HG02870 (cell line): ENCODE results near the gene EPS15.
A peak's percentile ranks its signal among the peaks of the same experiment; 100 is the strongest.

Source experiments
- ATAC-seq: cut with Tn5 transposase; IDR thresholded peaks from one replicate; pipeline ENCODE4 v1.9.1; 2021; ENCODE audit warnings: mild to moderate bottlenecking, moderate library complexity; ENCODE audit not compliant: unreplicated experiment

Gene EPS15

DNA sequence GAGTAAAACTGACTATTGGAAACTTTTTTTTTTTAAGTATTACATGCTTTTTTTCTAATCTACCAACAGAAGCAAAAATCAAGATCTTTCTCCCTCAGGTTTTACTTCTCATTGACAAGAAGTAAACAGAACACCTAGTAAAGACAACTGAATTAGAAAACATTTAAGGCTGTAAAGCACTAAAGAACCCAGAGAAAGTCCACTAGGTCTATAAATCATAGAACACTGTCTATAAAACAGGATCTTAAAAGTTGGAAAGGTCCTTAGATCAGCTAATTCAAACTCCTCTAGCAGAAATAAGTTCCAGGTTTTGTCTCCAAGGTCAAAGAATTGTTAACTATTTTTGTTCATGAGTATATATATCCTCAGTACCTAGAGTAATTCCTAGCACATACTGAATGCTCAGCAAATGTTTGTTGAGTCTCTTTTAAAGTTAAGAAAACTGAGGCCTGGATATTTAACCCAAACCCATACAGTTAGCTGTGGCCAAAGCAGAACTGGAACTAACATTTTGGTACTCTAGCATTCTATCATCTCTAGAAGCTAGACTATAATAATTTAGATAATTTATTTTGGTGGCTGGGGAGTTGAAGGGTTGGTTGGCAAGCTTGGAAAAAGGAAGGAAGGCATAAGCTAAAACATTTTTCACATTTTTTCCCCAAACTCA, 3.0 kb downstream of the EPS15 start:
- ATAC-seq: no peak

DNA sequence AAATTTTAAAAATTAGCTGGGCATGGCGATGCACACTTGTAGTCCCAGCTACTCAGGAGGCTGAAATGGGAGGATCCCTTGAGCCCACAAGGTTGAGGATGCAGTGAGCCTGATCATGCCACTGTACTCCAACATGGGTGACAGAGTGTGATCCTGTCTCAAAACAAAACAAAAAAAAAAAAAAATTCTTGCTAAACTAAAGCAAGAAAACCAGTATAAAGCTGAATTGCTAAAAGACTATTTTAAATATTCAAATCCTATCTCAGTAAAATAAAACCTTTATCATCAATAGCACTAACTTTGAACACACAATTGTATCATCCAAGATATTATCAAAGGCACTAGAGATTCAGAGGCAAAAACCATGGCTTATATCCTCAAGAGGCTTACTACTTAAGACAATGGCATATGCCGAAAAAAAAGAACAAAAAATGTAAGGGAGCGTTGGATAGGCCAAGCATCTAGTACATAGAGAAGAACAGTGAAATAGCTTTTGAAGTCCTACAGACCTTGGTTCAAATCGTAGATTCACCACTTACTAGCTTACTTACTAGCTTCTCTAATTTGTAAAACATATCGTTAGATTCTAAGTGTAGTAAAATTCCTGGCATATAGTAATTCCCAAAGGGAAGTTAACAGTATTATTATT, 3.6 kb downstream of the EPS15 start:
- ATAC-seq: no peak

DNA sequence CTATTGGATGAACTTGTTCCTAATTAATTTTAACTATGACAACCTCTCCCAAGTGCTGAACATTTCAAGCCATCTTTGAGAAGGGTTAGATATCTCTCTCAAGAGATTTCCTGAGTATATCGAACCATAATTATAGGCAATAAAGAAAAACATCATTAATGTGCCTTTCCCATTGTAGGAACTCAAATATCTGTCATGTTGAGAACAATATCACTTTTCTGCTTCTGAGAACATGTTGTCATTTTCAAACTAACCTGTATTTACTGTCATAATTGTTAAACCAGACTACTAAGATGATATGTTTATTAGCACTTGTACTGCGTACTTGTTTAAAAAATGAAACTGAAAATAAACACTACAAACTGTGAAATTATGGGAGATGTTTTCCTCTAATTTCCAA, 4.3 kb downstream of the EPS15 start:
- no peak for ATAC-seq

DNA sequence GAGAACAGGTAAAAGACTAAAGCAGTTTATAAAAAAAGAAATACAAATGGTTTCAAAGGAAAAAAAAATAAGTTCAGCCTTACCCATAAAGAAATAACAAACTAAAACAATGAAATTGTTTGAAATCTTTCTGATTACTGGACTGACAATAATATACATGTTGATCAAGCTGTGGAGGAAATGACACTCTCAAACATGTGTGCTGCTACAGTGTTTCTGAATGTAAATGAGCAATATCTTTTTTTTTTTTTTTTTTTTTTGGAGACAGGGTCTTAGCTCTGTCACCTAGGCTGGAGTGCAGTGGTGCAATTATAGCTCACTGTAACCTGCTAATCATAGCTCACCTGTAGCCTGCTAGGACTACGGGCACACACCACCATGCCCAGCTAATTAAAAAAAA, 6.5 kb downstream of the EPS15 start:
- no peak for ATAC-seq

DNA sequence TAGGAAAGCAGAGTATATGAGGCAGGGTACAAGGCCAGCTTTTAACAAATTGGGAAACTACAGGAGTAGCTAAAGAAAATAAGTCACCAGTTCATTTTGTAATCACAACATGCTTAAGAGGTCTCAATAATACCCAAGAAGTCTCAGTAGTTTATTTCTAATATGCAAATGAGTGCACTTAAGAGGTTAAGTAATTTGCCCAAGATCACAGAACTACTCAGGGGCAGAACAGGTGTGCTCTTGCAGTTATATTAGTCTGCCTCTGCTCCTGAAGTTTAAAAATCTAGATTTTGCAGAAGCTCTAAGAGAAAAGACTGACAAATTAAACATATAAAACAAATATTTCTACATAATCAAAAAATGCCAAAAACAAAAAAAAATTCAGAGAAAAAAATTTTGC, 6.9 kb downstream of the EPS15 start:
- ATAC-seq: no peak

DNA sequence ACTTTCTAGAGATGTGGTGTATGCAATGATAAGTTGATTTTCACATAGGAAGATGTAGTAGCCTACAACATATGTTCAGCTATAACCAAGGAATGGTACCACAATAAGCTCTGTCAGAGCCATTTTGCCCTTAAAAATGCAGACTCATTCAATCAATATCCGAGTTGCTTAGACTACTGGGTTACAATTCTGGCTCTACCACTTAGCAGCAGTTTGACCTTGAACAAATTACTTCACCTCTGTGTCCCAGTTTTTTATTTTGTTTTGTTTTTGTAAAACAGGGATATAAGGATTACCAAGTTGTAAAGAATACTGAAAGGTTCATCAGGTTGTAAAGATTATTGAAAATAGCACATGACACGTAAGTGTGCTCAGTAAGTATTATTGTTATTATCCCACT, 9.3 kb downstream of the EPS15 start:
- ATAC-seq: no peak

DNA sequence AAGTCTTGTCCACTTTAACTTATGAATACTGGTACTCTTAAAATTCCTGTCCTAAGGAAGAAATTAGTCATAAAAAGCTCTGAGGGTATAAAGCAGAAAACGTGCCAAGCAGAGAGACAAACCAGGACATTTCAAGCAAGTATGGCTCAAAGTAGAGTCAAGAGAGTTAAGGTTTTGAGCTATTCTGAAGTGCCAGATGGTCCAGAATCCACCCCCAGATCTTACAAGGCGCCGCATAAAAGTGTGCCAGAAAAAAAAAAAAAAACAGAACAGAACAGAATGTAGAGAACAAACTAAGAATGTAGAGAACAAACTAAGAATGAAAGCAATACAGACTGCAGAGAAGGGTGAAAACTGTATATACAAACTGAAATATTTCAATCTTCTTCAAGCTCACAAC, 12.5 kb downstream of the EPS15 start:
- ATAC-seq: no peak

DNA sequence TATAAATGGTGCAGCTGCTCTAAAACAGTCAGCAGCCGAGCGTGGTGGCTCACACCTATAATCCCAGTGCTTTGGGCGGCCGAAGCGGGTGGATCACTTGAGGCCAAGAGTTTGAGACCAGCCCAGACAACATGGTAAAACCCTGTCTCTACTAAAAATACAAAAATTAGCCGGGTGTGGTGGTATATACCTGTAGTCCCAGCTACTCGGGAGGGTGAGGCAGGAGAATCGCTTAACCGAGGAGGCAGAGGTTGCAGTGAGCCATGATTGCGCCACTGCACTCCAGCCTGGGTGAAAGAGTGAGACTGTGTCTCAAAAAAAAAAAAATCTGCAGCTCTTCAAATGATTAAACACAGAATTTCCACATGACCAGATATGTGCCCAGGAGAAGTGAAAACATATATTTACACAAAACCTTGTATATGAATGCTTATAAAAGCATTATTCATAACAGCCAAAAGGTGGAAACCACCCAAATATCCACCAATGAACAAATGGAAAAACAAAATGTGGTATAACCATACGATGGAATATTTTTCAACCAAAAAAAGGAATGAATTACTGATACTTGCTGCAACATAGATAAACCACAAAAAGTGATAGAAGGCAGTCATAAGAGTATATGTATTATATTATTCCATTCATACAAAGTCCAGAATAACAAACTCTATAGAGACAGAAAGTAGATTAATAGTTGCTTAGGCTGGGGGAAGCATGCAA, 14.1 kb downstream of the EPS15 start:
- peak; percentile 41 for ATAC-seq

DNA sequence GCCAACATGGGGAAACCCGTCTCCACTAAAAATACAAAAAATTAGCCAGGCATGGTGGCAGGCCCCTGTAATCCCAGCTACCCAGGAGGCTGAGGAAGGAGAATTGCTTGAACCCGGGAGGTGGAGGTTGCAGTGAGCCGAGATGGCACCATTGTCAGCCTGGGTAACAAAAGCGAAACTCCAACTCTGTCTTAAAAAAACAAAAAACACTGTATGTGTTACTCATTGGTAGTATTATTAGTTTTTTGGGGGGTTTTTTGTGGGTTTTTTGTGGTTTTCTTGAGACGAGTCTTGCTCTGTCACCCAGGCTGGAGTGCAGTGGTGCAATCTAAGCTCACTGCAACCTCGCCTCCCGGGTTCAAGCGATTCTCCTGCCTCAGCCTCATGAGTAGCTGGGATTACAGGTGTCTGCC, 17.8 kb downstream of the EPS15 start:
- ATAC-seq: peak; percentile 67

DNA sequence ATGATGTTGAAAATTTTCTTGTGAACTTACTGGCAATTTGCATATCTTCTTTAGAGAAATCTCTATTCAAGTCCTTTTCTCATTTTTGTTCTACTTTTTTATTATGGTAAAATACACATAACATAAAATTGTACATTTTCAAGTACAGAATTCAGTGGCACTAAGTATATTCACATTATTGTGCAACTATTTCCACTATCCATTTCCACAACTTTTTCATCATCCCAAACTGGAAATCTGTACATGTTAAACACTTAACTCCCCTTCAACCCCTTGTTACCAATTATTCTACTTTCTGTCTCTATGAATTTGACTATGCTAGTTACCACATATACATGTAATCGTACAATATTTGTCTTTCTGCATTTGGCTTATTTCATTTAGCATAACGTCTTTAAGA, 19.4 kb downstream of the EPS15 start:
- ATAC-seq: no peak

DNA sequence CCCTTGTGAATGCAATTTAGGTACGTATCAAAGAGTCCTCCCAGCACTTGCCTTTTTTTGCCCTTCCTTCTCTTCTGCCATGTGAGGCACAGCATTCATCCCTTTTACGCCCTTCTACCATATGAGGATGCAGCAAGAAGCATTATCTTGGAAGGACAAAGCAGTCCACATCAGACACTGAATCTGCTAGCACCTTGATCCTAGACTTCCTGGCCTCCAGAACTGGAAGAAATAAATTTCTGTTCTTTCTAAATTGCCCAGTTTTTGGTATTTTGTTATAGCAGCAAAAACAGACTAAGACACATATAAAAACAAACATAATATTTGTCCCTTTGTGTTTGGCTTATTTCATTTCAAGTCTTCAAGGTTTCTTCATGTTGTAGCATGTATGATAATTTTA, 20.1 kb downstream of the EPS15 start:
- ATAC-seq: no peak

DNA sequence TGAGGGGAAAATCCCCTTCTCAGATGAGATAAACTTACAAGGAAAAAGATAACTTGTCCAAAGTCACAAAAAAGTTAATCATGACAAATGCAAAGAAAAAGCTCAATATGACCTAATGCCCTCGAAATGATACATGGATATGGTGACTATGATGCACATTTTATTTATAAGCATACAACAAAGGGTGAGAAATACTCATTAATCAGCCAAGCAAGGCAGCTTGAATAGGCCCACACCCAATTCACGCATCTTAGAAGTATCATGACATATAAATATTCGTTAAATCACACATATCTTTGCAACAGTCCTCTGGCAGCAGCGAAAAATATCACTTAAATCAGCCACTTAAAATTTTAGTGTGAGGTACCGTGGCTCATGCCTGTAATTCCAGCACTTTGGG, 21.7 kb downstream of the EPS15 start:
- ATAC-seq: no peak

DNA sequence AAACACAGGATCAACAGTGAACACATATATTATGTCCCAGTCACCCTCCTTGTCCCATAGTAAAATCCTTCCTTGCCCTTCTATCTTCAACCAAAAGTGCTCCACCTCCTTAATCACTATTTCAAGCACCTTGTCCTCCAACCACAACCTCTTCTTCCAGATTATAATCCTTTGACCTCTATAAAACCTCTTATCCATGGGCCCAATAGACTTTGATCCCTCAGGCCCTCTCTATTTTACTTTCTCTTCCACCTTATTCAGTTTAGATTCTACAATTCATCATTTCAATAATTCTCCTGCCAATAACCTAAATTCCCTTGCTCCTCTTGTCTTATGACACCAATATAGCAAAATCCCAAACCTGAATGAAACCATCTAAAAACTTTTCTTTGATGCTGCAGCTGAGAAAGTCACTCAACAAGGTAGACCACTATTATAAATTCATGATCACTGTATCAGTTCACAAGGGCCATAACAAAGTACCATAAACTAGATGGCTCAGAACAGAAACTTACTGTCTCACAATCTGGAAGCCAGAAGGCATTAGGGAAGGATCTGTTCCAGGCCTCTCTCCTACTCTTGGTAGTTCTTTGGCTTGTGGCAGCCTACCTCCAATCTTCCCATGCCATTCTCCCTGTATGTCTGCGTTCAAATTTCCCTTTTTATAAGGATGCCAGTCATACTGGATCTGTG, 24.8 kb downstream of the EPS15 start:
- no peak for ATAC-seq

DNA sequence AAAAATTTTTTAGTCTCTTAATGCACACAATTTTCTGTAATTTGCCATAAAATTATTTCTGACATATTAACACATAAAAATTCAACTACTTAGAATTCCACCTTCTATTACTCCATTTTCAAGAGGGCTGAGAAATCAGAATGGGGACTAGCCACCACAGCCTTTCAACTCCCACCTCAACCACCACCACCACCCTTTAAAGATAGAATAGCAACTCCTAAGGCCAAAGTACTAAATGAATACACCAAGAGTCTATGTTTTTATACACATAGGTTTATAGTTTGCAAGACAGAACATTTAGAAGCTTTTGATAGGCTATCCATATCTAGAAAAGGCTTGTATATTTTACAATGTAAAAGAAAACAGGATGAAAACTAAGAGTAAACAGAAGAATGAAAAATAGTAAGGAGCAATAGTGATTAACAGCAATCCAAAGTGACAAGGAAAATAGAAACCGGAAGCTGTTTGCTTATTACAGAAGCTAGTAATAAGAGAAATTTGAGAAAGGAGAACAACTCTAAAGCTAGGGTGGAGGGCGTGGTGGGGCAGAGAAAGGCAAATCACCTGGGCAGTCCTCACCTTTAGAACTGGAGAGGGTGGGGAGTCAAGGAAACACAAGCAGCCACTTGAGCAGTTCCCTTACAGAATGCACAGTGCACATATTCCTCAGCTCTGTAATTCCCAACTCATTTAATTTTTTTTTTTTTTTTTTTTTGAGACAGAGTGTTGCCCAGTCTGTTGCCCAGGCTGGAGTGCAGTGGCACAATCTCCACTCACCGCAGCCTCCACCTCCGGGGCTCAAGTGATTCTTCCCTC, 27.7 kb downstream of the EPS15 start:
- peak; percentile 39 for ATAC-seq

DNA sequence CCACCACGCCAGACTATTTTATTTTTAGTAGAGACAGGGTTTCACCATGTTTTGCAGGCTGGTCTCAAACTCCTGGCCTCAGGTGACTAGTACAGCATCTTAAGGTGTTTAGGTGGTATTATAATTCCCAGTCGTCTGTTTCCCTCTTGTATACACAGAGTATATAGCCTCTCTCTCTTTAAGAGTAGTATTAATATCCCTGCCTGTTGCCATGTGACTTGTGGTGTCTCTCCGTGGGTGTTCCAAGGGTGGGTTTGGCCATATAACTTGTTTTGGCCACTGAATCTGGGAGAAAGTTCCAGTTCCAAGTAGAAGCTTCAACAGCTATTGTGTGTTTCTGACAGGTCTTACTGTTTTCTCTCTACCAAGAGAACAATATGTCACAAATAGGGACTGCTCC, 29.6 kb downstream of the EPS15 start:
- ATAC-seq: no peak

DNA sequence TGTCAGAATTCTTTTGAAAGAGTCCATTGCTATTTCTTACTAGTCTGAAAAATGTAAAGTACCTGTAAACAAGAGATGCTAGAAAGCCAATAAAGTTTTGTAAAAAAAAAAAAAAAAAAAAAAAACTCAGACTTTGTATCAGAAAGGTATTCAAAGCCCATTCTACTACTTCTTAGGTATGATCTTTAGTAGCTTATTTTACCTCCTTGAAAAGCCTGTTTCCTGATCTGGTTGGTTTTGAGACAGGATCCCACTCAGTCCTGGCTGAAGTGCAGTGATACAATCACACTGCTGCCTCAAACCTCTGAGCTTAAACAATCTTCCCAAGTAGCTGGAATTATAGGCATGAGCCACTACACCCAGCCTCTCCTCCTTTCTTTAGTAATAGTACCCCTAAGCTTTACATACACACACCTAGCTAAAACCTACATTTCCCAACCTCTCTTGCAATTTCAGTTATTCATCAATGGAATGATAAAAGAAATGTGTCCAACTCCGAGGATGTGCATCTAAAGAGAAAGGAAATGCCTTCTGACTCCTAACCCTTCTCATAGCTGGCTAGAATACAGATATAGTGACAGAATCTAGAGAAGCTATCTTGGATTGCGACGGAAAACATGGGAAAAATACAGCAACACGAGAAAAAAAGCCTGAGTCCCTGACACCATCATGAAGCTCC, 30.6 kb downstream of the EPS15 start:
- ATAC-seq: no peak

DNA sequence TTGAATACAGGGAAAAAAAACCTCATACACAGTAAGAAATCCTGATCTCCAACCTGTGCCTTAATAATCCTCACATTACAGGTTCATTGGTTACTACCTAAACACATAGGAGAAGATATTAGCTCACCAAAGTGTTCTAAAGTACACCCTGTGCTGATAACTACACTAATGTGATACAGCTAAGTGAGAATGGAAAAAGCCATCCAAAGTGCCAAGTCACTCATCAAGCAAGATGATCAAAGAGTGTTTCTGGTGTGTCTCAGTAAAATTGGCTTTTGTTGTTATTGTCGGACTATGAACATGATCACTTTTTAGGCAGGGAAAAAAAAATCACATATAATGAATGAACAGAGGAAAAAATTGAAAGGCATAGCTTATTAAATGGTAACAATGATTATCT, 31.4 kb downstream of the EPS15 start:
- no peak for ATAC-seq

DNA sequence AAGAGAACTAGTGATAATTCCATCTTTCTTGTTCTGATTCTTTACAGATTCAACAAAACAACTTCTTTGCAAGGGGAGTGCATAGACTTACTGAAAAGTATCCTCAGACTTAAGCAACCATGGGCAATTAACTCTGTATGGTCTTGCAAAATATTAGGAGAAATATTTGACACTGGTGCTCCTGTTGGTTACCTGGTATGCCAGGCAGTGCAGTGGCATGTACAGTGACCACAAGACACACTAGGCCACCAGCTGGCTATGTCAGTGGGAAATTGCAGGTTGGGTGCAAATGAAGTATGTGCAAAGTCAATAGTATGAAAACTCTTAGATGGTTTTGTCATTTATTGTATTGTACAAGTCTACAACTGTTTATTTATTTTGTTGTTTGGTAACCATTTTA, 34.5 kb downstream of the EPS15 start:
- no peak for ATAC-seq

DNA sequence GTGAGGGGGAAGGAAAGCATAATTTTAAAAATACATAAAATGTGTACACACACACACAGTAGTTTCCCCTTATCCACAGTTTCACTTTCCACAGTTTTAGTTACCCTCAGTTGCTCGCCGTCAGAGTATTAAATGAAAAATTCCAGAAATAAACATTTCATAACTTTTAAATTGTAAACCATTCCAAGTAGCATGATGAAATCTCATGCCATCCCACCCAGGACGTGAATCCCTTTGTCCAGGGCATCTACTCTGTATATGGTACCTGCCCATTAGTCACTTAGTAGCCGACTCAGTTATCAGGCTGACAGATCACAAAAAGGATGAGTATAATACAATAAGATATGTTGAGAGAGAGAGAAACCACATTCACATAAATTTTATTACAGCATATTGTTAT, 36.2 kb downstream of the EPS15 start:
- no peak for ATAC-seq
